SIG-M5 treated with dmso at 0.1 percent for 504 hours (cell line): ENCODE data around the gene GDF2.
A peak's percentile ranks its signal among the peaks of the same experiment; 100 is the strongest.

Experiments
- DNase-seq: peaks from one replicate; lab custom pipeline; 2025; ENCODE audit not compliant: unreplicated experiment; lab: John Stamatoyannopoulos, UW

Gene GDF2

GRCh38 chr10:47350671-47351640, 28.7 kb downstream of the GDF2 start:
- DNase-seq = no peak

DNA sequence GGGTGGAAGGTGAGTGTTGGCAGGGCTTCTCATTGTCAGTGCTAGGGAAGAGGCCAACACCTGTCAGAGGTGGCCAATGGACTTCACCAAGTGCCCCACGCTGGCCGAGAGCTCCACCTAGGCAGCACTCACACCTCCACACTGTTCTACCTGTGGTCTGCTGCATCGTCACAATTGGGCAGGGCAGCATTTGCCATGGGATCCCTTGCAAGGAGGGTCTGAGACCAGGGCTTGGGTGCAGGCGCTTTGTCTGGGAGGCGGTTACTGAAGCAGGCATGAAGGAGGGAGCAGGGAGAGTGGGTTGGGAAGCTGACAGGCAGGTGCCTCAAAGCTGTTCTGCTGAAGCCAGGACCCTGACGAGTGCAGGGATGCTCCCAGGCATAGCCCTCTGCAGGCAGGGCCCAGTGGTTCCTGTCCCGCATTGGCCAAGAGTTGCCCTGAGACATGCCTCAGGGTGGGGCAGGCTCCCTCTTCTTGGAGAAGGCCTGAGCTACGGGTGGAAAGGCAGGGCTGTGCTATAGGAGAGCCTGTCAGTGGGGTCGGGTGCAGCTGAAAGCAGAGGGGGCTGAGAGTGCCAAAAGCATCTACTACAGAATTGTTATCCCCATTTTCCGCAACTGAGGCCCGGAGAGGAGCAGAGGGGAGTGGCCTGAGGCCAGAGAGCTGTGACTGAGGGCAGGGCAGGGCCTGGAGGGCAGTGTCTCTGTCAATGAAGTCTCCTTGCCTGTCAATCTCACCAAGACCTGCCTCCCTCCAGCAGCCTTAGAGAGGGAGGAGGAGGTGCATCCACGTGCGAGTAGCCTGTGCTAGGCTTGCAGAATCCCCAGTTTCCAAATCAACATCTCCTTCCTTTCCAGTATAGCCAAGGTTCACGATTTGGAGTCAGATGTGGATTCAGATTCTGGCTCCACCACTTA, 29.9 kb downstream of the GDF2 start:
- DNase-seq = no peak

DNA sequence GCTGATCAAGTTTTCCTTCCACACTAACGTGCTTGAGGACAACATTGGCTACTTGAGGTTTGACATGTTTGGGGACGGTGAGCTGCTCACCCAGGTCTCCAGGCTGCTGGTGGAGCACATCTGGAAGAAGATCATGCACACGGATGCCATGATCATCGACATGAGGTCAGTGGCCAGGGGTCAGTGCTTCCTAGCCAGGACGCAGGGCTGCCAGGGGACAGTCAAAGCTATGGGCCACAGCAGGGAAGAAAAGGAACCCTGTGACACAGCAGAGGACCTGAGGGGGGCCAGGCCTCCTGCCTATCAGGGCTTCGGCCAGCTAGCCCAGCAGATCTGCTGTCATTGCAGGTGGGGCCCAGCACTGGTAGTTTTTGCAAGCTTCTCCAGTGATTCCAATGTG, 31.1 kb downstream of the GDF2 start:
- DNase-seq = no peak

DNA sequence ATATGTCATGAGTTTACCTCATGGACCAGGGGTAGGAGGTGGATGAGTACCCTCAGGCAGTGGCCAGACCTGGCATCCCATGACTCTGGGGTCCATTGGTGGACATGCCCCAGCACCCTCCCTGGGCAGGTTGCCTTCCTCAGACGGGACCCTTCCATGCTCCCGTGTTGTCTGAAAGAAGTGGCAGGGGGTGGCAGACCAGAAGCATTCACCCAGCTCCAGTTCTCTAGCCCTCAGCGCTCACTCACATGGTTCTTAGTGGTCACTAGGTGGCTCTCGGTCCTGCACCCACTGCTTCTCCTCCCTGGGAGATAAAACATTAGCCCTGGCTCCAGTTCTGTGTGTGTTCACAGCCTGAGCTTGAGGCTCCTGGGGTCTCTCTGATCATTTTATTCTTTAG, 31.9 kb downstream of the GDF2 start:
- no peak for DNase-seq

DNA sequence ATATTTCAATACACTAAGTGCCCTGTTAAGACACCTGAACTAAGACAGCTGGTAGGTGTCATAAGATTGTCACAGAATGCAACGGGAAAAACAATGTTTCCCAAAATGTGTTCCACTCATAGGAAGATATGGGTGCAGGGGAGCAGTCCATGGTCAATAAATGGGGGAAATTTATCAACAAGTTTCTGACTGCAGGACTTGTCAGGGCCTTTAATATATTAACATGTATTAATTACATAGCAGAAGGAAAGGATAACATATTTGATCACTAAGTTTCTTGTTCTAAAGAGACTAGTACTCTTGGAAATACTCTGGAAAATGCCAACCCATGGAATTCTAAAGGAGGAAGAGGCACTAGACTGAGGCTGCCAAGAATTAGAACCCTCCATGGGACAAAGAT, 32.6 kb downstream of the GDF2 start:
- DNase-seq = no peak

DNA sequence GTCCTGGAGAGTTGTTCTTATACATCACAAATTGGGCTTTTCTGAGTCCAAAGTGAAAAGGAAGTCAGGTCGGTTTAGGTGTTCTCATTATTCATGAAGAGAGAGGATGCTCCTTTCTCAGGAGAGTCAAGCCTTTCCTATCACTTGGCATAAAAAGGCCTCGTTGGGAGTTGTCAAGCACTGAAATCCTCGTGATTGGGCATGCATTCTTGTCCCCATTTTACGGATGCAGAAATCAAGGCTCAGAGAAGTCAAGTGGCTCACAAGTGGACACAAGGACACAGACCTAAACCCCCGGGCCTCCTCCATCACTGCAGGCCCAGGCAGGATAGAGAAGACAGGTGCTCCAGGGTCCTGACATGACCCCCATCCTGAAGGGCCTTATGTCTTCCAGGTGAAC, 34.5 kb downstream of the GDF2 start:
- DNase-seq = no peak

DNA sequence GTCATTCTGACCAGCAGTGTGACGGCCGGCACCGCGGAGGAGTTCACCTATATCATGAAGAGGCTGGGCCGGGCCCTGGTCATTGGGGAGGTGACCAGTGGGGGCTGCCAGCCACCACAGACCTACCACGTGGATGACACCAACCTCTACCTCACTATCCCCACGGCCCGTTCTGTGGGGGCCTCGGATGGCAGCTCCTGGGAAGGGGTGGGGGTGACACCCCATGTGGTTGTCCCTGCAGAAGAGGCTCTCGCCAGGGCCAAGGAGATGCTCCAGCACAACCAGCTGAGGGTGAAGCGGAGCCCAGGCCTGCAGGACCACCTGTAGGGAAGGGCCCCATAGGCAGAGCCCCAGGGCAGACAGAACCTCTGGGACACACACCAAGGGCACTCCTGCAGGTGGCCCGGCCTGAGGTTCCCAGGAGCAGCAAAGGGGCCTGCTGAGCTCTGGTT, 34.9 kb downstream of the GDF2 start:
- no peak for DNase-seq

DNA sequence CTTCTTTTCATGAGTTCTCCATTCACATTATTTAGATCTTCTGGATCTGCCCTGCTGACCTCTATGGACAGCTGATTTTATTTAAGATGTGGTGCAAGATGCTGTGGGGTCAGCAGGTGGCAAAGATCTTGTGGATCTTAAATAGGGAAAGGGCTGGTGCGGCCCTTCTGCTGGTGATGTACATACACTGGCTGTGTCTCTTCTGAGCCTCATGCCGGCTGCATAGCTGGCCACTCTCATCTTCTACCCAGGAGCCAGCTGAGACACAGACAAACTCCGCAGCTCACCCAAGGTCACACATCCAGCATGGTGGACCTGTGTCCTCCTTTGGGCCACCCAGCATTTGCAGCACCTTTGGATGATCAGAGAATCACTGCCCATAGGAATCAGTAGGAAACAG, 35.7 kb downstream of the GDF2 start:
- no peak for DNase-seq

DNA sequence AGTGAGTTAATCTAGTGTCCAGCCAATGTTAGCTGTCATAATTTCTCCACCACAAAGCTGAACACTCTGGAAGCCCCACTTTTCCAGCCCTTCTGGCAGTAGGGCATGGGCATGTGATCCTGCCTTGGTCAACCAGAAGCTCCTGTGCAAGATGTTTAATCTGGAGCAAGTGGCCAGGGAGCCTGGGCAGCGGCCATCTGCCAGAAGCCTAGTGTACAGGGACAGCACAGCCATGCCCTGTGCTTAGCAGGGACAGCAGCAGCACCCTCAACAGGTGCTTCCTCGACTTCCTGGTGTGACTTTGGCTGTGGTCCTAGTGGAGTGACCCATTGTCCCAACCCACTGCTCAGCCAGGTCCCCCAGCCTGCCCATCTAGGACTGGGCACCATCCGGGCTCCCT, 36.2 kb downstream of the GDF2 start:
- DNase-seq = no peak

DNA sequence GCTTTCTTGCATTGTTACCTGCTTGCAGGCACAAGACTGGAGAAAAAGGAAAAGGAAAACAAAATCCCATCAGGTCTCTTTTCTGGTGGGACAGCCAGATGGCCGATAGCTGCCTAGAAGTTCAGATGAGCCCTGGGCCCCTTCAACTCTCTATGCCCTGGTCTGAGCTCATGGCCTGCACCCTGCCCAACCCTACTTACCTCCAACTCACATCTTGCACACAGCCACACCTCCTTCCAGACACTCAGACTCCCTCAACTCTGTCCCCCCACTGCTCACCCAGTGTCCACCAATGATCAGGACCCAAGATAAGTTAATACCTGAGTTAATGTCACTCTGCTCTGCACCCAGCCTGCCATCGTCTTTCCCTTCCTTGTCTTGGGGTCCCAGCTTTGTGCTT, 36.8 kb downstream of the GDF2 start:
- no peak for DNase-seq

DNA sequence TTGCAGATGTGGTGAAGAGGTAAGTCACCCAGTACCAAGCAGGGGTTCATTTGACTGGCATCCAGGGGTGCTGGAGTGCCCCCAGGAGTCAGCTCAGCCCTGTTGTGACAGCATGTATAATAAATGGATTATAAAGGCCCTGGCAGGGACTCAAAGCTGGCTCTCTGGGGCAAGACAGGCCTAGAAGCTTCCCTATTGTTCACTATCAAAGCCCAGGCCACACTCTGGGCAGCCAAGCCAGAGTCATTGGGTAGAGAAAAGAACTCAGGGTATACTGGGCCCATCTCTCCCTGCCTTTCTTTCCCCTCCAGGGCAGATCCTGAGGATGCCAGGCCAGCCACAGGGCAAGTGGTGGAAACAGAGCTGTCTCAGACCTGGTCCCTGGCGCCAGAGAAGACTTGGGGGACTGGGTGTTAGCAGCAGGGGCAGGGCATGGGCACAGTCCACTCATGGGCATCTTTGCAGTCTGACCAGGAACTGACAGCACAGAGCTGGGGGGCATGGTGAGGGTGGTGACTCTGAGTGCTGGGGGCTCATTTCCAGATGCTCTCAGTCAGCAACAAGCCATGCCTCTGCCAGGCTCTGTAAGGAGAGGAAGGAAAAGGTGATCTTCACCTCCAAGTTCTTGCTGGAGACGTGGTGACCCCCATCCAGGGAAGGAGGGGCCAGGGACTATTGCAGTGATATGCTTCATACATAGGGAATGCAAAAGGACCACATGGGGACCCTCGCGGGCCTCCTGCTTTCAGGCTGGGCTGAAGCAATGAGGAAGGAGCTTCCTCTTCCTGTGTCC, 37.6 kb downstream of the GDF2 start:
- DNase-seq = no peak

DNA sequence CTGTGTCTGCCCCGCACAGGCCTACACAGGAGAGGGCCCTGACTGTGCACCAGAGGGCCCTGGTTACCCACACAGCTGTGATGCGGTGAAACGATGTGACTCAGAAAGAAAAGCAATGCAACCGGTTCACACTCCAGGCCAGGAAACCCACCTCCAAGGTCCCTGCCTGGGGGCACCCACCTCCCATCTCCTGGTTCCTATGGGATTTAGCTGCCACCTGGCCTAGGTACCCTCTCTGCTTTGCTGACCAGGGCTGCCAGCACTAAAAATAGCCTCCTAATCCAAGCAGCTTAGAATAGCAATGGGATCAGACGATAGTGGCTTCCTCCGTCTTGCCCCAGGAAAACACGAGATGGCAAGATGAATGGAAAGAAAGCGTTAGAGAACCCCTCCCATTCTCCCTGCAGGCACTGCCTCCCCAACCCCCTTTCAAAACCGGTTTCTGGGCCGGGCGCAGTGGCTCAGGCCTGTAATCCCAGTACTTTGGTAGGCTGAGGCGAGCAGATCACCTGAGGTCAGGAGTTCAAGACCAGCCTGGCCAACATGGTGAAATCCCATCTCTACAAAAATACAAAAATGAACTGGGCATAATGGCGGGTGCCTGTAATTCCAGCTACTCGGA, 38.3 kb downstream of the GDF2 start:
- DNase-seq = no peak

DNA sequence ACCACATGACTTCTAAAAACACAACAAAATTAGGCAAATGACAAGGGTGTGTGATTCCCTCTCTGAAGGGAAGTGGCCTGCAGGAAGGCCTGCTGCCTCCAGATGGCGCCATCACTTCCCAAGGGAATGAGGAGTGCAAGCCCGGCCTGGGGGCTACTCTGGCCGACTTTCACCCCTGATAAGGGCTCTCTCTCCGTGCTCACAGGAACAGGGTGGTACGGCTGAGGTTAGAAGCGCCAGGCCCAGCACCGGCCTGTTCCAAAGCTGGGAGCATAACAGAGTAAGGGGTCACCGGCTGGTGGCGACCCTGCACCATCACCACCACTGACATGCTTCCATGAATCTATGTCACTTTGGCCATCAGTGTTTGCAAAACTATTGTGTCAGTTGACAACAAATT, 39.0 kb downstream of the GDF2 start:
- DNase-seq = peak; percentile 9

DNA sequence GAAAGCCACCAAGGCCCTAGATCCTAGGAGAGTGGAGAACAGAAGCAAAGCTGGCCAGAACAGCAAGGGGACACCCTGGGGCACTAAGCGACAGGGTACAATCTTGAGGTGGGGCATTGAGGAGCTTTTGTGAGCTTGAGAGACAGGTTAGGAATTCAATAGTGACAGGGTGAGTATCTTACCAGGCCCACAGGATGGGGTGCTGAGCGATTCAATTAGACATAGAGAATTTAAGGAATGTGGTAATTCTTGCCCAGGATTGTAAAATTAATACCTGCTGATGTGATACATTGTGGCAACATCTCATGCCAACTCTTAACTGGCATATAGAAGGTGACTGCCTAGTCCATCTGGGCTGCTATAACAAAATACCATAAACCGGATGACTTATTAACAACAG, 39.9 kb downstream of the GDF2 start:
- DNase-seq = no peak

- no peak for DNase-seq
Measured at GRCh38 chr10:47363781-47364180, 41.5 kb downstream of the GDF2 start.

- DNase-seq = no peak
Measured at GRCh38 chr10:47364366-47364765, 42.1 kb downstream of the GDF2 start.

- DNase-seq = no peak
Measured at GRCh38 chr10:47364911-47365310, 42.7 kb downstream of the GDF2 start.

DNA sequence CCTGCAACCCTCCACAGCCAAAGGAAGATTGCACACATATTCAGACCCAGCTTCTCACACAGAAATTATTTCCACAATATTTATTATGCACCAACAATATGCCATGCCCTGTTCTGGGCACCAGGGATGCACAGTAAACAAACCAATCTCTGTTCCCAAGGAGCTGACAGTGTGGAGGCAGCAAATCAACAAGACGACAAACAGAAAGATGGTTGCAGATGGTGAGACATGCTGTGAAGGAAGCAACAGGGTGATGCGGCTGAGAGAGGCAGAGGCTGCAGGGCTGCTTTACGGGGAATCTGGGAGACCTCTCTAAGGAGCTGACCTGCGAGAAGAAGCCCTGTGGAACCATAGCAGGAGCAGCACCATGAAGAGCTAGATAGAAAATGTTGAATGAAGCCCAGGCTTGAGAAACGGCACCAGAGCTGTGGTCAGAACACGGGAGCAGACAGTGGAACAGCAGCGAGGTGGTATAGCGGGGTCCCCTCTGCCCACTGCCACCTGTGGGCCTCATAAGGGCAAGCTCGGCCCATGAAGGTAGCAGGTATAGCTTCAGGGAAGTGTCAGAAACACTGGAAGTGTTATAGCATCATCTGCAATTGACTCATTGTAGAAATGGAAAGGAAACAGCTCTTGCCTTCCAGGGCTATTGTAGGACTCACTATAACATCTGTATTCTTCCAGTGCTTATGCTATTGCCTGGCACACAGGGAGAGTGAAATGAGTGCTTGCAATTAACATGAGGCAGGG, 43.4 kb downstream of the GDF2 start:
- DNase-seq = no peak

DNA sequence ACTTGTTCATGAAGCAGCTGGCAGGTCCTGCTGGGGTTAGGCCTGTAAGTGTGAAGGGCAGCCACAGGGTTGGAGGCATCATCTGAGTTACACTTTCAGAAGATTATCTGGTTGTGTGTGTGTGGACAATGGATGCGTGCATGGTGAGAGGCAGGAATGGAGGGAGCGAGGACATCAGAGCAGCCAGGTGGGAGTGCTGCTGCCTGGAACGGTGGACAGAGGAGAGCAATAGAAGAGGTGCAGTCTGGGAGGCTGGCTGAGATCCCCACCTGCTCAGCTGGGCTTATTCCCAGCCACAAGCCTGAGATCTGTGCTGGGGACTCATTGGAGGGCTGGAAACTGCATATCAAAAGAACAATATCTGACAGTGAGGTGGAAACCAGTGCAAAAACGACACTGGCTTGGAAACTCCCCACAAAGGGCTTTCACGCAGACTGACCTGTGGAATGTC, 44.0 kb downstream of the GDF2 start:
- no peak for DNase-seq
